Rectal smooth muscle tissue (tissue), 1 donor: ENCODE results near the gene AQP2.
A peak's percentile ranks its signal among the peaks of the same experiment; 100 is the strongest.
"Not testable (repeated sequence)": the region's sequence is repeated elsewhere in the genome, so short reads cannot be mapped to it uniquely, and the experiment has no call there.

Source experiments
- H3K27ac ChIP-seq: one replicate; pipeline ENCODE4 v1.7.0; 2013; ENCODE audit warnings: low read depth, low read length, inconsistent platforms
- H3K27me3 ChIP-seq: one replicate; pipeline ENCODE4 v1.7.0; 2013; ENCODE audit warnings: low read length; ENCODE audit not compliant: control insufficient read depth, insufficient read depth
- H3K36me3 ChIP-seq: one replicate; pipeline ENCODE4 v1.7.0; 2013; ENCODE audit warnings: low read length; ENCODE audit not compliant: control insufficient read depth, insufficient read depth
- H3K4me1 ChIP-seq: one replicate; pipeline ENCODE4 v1.7.0; 2013; ENCODE audit warnings: low read length; ENCODE audit not compliant: control insufficient read depth, insufficient read depth
- H3K4me3 ChIP-seq: one replicate; pipeline ENCODE4 v1.7.0; 2013; ENCODE audit warnings: low read length
- H3K9ac ChIP-seq: one replicate; pipeline ENCODE4 v1.7.0; 2013; ENCODE audit warnings: low read length

AQP2 gene

DNA sequence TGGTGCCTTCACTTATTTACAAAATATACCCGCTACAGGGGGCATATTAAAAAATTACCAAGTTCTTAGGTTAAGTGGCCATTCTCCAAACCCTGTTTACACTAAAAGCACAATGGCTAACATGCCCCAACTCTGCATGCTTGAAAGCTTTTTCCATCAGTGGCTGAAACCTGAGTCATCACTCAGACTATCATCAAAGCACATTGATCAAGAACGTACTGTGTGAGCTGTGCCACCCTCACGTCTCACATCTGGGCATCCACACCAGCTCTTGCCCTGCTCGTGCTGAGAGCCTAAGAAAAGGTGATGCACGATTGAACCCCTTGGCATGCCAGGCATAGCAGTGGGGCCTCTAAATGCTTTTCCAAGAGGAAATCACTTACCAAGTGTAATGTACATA is 35.4 kb downstream of the AQP2 start:
- H3K27ac ChIP-seq, result no peak overlapping the region
- no peak overlapping the region for H3K9ac ChIP-seq
- peaks cover 25% of the 10 kb centered on the region for H3K4me1 ChIP-seq
- no peaks in the 10 kb centered on the region for H3K36me3 ChIP-seq
- H3K4me3 ChIP-seq, result no peak overlapping the region
- no peaks in the 10 kb centered on the region for H3K27me3 ChIP-seq

DNA sequence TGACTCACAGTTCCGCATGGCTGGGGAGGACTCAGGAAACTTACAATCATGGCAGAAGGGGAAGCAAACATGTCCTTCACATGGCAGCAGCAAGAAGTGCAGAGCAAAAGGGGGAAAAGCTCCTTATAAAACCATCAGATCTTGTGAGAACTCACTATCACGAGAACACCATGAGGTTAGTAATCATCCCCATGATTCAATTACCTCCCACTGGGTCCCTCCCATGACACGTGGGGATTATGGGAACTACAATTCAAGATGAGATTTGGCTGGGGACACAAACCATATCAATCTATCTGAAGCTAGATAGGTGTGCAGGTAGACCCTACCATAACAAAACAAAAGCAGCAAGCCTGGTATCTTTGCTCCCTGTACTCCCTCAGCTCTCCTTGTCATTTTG is 35.9 kb downstream of the AQP2 start:
- not testable (repeated sequence) for H3K27me3 ChIP-seq, H3K4me3 ChIP-seq, H3K27ac ChIP-seq, H3K36me3 ChIP-seq, H3K9ac ChIP-seq
- peaks cover 25% of the 10 kb centered on the region for H3K4me1 ChIP-seq

- Histone ChIP-seq H3K4me1 (peaks cover 25% of the 10 kb centered on the region), H3K27ac (peak overlapping the region; percentile 70), H3K4me3 (no peak overlapping the region), H3K27me3 (no peaks in the 10 kb centered on the region), H3K9ac (no peak overlapping the region), H3K36me3 (no peaks in the 10 kb centered on the region)
These were observed 37.2 kb downstream of the AQP2 start for GRCh38 chr12:49987625-49988303.

GRCh38 chr12:49989400-49989799 is 38.9 kb downstream of the AQP2 start:
- not testable (repeated sequence) for H3K36me3 ChIP-seq, H3K27me3 ChIP-seq, H3K9ac ChIP-seq, H3K27ac ChIP-seq, H3K4me3 ChIP-seq
- peaks cover 17% of the 10 kb centered on the region for H3K4me1 ChIP-seq

DNA sequence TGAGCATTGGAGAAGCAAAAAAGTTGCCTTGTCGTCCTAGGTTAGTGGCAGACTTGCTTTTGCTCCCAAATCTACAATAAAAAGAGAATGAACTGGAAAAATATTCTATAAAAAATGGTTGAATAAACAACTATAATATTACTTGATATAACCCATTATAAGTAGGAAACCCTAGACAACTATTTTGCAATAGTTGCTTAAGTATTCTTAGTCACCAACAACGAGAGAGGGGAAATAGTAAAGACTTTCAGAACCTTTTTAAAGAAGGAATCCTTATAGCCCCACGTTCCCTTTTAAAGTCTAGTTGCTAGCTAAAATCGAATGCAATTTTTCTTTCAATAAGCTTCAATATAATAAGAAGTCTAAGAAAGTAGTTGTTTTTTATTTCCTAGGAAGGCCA is 39.7 kb downstream of the AQP2 start:
- H3K36me3 ChIP-seq, result no peaks in the 10 kb centered on the region
- H3K4me1 ChIP-seq, result peaks cover 13% of the 10 kb centered on the region
- H3K27me3 ChIP-seq, result no peaks in the 10 kb centered on the region
- H3K4me3 ChIP-seq, result no peak overlapping the region
- H3K27ac ChIP-seq, result no peak overlapping the region
- no peak overlapping the region for H3K9ac ChIP-seq

DNA sequence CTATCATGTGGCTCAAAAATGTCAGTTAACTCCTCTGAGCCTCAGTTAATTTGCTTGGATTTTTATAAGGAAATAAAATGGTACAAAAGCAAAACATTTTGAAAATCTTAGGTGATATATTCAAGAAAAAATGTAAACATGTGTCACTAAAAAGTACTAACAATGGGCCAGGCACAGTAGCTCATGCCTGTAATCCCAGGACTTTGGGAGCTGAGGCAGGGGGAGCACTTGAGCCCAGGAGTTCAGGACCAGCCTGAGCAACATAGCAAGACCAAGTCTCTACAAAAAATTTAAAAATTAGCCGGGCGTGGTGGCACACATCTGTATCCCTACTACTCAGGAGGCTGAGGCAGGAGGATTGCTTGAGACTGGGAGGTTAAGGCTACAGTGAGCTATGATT is 47.9 kb downstream of the AQP2 start:
- Histone ChIP-seq H3K4me1 (peaks cover 4% of the 10 kb centered on the region), H3K27ac (no peak overlapping the region), H3K36me3 (peaks cover 2% of the 10 kb centered on the region), H3K9ac (no peak overlapping the region), H3K27me3 (no peaks in the 10 kb centered on the region), H3K4me3 (no peak overlapping the region)

DNA sequence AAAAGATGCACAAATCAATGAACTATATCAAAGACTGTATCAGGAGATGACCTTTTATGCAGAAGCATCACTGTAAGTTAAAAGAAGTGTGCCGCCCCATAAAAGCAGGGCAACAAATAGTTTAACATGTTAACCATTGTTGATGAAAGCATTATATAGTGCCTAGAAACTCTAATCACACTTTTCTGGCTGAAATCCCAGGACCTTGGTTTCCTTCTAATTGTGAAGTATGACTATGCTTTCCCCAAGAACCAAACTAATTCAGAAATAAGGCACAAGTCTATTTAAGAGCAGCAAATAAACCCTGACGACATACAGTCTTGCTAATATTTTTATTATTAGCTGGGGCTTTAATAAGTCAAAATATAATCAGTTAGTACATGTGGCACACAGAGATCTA is 53.1 kb downstream of the AQP2 start:
- H3K27ac ChIP-seq, result peak overlapping the region; percentile 90
- no peaks in the 10 kb centered on the region for H3K36me3 ChIP-seq
- H3K4me1 ChIP-seq, result peaks cover 41% of the 10 kb centered on the region

GRCh38 chr12:50004696-50005095 is 54.2 kb downstream of the AQP2 start:
- no peaks in the 10 kb centered on the region for H3K27me3 ChIP-seq
- no peaks in the 10 kb centered on the region for H3K36me3 ChIP-seq
- peaks cover 41% of the 10 kb centered on the region for H3K4me1 ChIP-seq
- H3K9ac ChIP-seq, result no peak overlapping the region
- H3K4me3 ChIP-seq, result no peak overlapping the region
- peak overlapping the region; percentile 90 for H3K27ac ChIP-seq

More for the DNA sequence above, 53.1 kb downstream of the AQP2 start:
- Histone ChIP-seq H3K4me3 (no peak overlapping the region), H3K9ac (no peak overlapping the region), H3K27me3 (no peaks in the 10 kb centered on the region)

- H3K9ac ChIP-seq, result no peak overlapping the region
These were observed 54.6 kb downstream of the AQP2 start for GRCh38 chr12:50005175-50005574.

GRCh38 chr12:50006280-50006679 is 55.7 kb downstream of the AQP2 start:
- H3K4me3 ChIP-seq, result peak overlapping the region; percentile 27
- H3K9ac ChIP-seq, result no peak overlapping the region
- H3K4me1 ChIP-seq, result peaks cover 41% of the 10 kb centered on the region
- no peaks in the 10 kb centered on the region for H3K27me3 ChIP-seq
- no peaks in the 10 kb centered on the region for H3K36me3 ChIP-seq
- peak overlapping the region; percentile 90 for H3K27ac ChIP-seq

More at GRCh38 chr12:50005175-50005574, 54.6 kb downstream of the AQP2 start:
- H3K36me3 ChIP-seq, result no peaks in the 10 kb centered on the region
- peak overlapping the region; percentile 90 for H3K27ac ChIP-seq
- no peaks in the 10 kb centered on the region for H3K27me3 ChIP-seq
- no peak overlapping the region for H3K4me3 ChIP-seq
- peaks cover 41% of the 10 kb centered on the region for H3K4me1 ChIP-seq

DNA sequence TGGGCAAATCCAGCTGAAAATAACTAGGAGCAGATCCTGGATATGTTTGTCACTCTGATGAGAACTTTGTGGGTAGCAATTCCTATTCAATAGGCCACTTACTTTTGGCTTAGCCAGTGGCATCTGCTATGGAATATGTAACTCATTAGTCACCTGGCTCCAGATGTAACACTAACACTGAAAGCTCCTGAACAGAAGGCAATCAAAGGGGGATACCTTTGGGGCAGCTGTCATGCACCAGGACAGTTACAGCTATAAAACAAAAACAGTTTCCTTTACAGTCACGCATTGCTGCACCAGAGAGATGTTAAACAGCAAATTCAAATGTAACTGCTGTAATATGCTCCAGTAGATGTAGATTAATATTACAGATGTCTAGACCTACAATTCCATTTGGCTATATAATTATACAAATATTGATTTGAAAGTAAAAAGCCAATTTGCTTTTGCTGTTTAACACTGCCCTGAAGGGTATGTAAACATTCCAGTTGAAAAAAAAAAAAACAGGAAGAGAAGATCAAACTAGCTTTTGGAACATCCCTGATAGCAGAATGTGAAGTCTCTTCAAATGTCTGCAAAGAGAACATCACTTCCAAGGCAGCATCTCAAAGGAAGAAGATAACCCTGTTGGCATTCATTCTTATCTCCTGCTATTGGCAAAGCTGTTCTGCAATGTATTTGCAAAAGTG is 56.4 kb downstream of the AQP2 start:
- peak overlapping the region; percentile 90 for H3K27ac ChIP-seq
- no peaks in the 10 kb centered on the region for H3K36me3 ChIP-seq
- peaks cover 41% of the 10 kb centered on the region for H3K4me1 ChIP-seq
- H3K27me3 ChIP-seq, result no peaks in the 10 kb centered on the region
- no peak overlapping the region for H3K4me3 ChIP-seq
- H3K9ac ChIP-seq, result no peak overlapping the region
